CD4-positive, alpha-beta memory T cell (primary cell): ENCODE measurements around the gene SLC4A9. TPM values are rescaled to one million over a fixed set of nuclear protein-coding genes. Genes with fewer than 3 reads are reported as not detected.
A peak's percentile ranks its signal among the peaks of the same experiment; 100 is the strongest.

Source experiments
- CTCF ChIA-PET: fragments of 350-600 bp; sonication (Branson Sonifier 250); formaldehyde crosslinking; loops from one replicate; lab custom pipeline; 2021; ENCODE audit warnings: inconsistent platforms; ENCODE audit not compliant: partially characterized antibody; lab: Charles Lee
- POLR2A ChIA-PET: fragments of 350-600 bp; sonication (Branson Sonifier 250); formaldehyde crosslinking; loops from one replicate; lab custom pipeline; 2021; ENCODE audit not compliant: partially characterized antibody; lab: Charles Lee
- DNase-seq, 5 donors: peaks; one replicate each; pipeline versions ENCODE4 v3.0.0 to v3.0.0-alpha.2; 2020 to 2022; ENCODE audit warnings: mixed read lengths in 1 of 5
- H3K27ac ChIP-seq: one replicate; pipeline ENCODE4 v1.7.0; 2013; ENCODE audit warnings: low read depth, low read length
- H3K27me3 ChIP-seq: 2 replicates; pipeline ENCODE4 v1.7.0; 2013; ENCODE audit warnings: mild to moderate bottlenecking, low read length, moderate library complexity; ENCODE audit not compliant: insufficient read depth
- H3K36me3 ChIP-seq: 2 replicates; pipeline ENCODE4 v1.7.0; 2013; ENCODE audit warnings: mild to moderate bottlenecking, low read length, moderate library complexity; ENCODE audit not compliant: insufficient read depth
- H3K4me1 ChIP-seq: 2 replicates; pipeline ENCODE4 v1.7.0; 2013; ENCODE audit warnings: mild to moderate bottlenecking, low read length, moderate library complexity; ENCODE audit not compliant: insufficient read depth
- H3K4me3 ChIP-seq, 2 donors: one replicate each; pipeline ENCODE4 v1.7.0; 2013; ENCODE audit warnings: low read length in 2 of 2, mild to moderate bottlenecking in 1 of 2
- H3K9me3 ChIP-seq, 2 donors: one replicate each; pipeline ENCODE4 v1.7.0; 2013; ENCODE audit warnings: low read length in 2 of 2, control low read depth in 1 of 2; ENCODE audit not compliant: control insufficient read depth in 1 of 2
- H3K27ac Mint-ChIP-seq, 7 donors: one replicate each; pipeline ENCODE4 v1.8.0; 2020 to 2021; ENCODE audit warnings: mixed read lengths in 7 of 7, mild to moderate bottlenecking in 6 of 7, inconsistent platforms in 3 of 7, moderate library complexity in 3 of 7
- H3K27me3 Mint-ChIP-seq, 2 donors: one replicate each; pipeline ENCODE4 v1.8.0; 2020 to 2021; ENCODE audit warnings: mixed read lengths in 2 of 2
- H3K36me3 Mint-ChIP-seq, 2 donors: one replicate each; pipeline ENCODE4 v1.8.0; 2020 to 2021; ENCODE audit warnings: mixed read lengths in 2 of 2, inconsistent platforms in 1 of 2, mild to moderate bottlenecking in 1 of 2
- H3K4me1 Mint-ChIP-seq, 4 donors: one replicate each; pipeline ENCODE4 v1.8.0; 2020 to 2021; ENCODE audit warnings: mixed read lengths in 4 of 4, mild to moderate bottlenecking in 1 of 4
- H3K4me3 Mint-ChIP-seq, 8 donors: one replicate each; pipeline ENCODE4 v1.8.0; 2020 to 2021; ENCODE audit warnings: mixed read lengths in 8 of 8, mild to moderate bottlenecking in 7 of 8, moderate library complexity in 6 of 8, inconsistent platforms in 3 of 8
- H3K9me3 Mint-ChIP-seq, 8 donors: one replicate each; pipeline ENCODE4 v1.8.0; 2020 to 2021; ENCODE audit warnings: mixed read lengths in 8 of 8, mild to moderate bottlenecking in 5 of 8, inconsistent platforms in 3 of 8, moderate library complexity in 1 of 8
- intact Hi-C: fragments of 100-400 bp; cut with micrococcal nuclease; formaldehyde crosslinking; loops from one replicate; pipeline ENCODE4 v1.15.1; 2023
- polyA plus RNA-seq, 2 donors: library from polyadenylated mRNA; unstranded; fragments of 300-500 nt; fragmentation: Illumina TruSeq; gene quantifications; one replicate each; pipeline ENCODE4 v1.2.3, GENCODE V29; 2021
- total RNA-seq, 2 experiments: library from RNA; stranded (reverse); gene quantifications; one replicate each; pipeline ENCODE4 v1.2.3, GENCODE V29; 2021

The SLC4A9 gene, protein sequence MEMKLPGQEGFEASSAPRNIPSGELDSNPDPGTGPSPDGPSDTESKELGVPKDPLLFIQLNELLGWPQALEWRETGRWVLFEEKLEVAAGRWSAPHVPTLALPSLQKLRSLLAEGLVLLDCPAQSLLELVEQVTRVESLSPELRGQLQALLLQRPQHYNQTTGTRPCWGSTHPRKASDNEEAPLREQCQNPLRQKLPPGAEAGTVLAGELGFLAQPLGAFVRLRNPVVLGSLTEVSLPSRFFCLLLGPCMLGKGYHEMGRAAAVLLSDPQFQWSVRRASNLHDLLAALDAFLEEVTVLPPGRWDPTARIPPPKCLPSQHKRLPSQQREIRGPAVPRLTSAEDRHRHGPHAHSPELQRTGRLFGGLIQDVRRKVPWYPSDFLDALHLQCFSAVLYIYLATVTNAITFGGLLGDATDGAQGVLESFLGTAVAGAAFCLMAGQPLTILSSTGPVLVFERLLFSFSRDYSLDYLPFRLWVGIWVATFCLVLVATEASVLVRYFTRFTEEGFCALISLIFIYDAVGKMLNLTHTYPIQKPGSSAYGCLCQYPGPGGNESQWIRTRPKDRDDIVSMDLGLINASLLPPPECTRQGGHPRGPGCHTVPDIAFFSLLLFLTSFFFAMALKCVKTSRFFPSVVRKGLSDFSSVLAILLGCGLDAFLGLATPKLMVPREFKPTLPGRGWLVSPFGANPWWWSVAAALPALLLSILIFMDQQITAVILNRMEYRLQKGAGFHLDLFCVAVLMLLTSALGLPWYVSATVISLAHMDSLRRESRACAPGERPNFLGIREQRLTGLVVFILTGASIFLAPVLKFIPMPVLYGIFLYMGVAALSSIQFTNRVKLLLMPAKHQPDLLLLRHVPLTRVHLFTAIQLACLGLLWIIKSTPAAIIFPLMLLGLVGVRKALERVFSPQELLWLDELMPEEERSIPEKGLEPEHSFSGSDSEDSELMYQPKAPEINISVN
- total RNA-seq (not detected), polyA plus RNA-seq (not detected)

DNA sequence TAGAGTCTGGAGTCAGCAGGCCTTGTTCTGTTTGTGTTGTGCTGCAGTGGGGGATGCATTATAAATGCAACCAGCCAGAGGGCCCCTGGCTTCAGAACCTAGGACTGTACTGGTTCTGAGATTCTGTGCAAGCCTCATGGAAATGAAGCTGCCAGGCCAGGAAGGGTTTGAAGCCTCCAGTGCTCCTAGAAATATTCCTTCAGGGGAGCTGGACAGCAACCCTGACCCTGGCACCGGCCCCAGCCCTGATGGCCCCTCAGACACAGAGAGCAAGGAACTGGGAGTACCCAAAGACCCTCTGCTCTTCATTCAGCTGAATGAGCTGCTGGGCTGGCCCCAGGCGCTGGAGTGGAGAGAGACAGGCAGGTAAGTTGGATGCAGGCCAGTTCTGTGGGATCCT, at the start of gene SLC4A9:
Gene SLC4A9 (plus strand): TSS at position 94 of the 400 bp plus-strand sequence. CDS start 43 bp downstream, at position 137.
- peak within 1 kb of the TSS in 1 of 7 donors; percentile 56 for H3K27ac Mint-ChIP-seq
- no peak within 1 kb of the TSS for H3K4me3 Mint-ChIP-seq
- H3K27ac ChIP-seq: no peak within 1 kb of the TSS
- H3K36me3 ChIP-seq: no peaks in the 10 kb centered on the region
- no peaks in the 10 kb centered on the region for H3K9me3 ChIP-seq
- intact Hi-C loops: loop anchor here (5.0 kb wide), 1 partner anchor 682 kb away; no protein-coding TSS in a partner anchor
- DNase-seq: no peak
- H3K36me3 Mint-ChIP-seq: no peaks in the 10 kb centered on the region
- CTCF ChIA-PET: interaction anchor here (0.7 to 4.6 kb wide), 11 partner anchors 8 to 365 kb away, joined by 3 to 37 read pairs (median 4); partner anchors contain the start of gene HBEGF
- H3K4me3 ChIP-seq: no peak within 1 kb of the TSS
- peaks cover 12 to 24% (median 15%) of the 10 kb centered on the region in 4 donors for H3K4me1 Mint-ChIP-seq
- no peaks in the 10 kb centered on the region for H3K9me3 Mint-ChIP-seq
- POLR2A ChIA-PET: no interaction called here
- peaks cover 22% of the 10 kb centered on the region for H3K4me1 ChIP-seq
- peaks cover 2% of the 10 kb centered on the region in 2 donors for H3K27me3 Mint-ChIP-seq
- no peaks in the 10 kb centered on the region for H3K27me3 ChIP-seq

DNA sequence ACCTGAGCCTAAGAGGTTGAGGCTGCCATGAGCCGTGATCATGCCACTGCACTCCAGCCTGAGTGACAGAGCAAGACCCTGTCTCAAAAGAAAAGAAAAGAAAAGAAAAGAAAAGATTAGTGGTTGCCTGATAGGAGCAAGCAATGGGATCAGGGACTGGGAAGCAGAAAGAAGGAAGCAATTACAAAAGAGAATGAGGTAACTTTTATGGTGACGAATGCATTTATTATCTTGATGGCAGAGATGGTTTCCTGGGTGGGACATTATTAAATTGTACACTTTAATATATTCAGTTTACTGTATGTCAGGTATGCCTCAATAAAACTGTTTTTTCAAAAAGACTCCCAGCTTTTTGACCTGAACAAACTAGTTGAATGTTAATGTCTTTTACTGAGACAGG, 49.6 kb upstream of the SLC4A9 start:
- intact Hi-C loops: no loop called here
- Histone ChIP-seq H3K4me1 (no peaks in the 10 kb centered on the region), H3K27me3 (no peaks in the 10 kb centered on the region), H3K4me3 (no peak overlapping the region), H3K36me3 (no peaks in the 10 kb centered on the region), H3K27ac (no peak overlapping the region), H3K9me3 (no peaks in the 10 kb centered on the region)
- POLR2A ChIA-PET: no interaction called here
- Mint-ChIP-seq H3K27ac (no peak overlapping the region), H3K9me3 (no peaks in the 10 kb centered on the region), H3K4me3 (no peak overlapping the region), H3K4me1 (no peaks in the 10 kb centered on the region), H3K36me3 (no peaks in the 10 kb centered on the region), H3K27me3 (peaks cover 3% of the 10 kb centered on the region in 2 donors)
- CTCF ChIA-PET: interaction anchor here (1.7 kb wide), 1 partner anchor 41 kb away, joined by 5 read pairs; no protein-coding TSS in a partner anchor
- no peak for DNase-seq

DNA sequence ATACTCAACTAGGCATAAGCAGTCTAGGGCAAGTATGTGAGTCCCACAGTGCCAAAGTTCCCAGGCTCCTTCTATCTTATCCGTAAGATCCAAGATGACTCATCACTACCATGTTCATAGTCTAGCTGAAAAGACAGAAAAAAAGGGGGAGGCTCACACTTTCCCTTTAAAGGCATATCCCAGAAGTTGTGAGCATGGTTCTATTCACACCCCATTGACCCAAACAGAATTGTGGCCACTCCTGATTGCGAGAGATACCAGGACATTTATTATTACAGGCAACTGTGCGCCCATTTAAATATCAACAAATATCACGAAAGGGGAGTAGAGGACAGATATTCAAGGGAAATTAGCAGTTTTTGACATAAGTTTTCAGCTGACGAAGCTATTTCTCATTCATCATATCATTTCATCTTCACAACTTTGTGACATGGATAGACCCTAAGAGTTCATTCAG, 49.0 kb upstream of the SLC4A9 start:
- no peak for DNase-seq
- H3K4me3 Mint-ChIP-seq: no peak overlapping the region

DNA sequence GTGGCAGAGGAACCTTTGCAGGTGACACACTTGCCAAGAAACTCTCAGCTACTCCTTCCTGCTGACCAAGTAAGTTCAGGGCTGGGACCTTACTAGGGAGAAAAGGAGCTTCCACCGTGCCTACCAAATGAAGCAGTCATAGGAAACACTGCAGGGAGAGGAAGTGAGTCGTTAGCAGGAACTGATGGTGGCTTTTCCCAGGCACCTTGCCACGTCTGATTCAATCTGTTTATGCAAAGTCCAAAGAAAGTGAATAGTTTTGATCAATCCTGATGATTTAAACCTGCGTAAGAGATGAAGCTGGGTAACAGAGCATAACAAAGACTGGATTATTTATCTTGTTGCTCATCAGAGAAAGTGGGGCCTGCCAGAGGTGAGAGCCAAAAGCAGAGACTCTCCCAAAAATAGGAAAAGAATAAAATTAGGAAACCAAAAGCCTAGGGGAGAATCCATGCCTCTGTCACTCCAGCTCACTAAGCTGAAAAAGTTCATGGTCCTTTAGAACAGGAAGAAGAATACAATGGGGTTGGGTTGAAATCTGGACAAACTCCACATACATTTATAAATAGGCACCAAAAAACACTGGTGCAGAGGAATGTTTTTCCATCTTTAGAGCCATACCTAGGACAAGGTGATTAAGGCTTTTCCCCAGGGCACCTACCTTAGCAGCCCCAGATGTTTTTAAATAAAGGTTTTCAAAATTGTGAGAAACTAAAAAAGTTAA, 47.8 kb upstream of the SLC4A9 start:
- no peak overlapping the region for H3K27ac ChIP-seq
- Mint-ChIP-seq H3K9me3 (no peaks in the 10 kb centered on the region), H3K36me3 (no peaks in the 10 kb centered on the region), H3K4me1 (no peaks in the 10 kb centered on the region), H3K27ac (no peak overlapping the region), H3K27me3 (peaks cover 0 to 3% of the 10 kb centered on the region in 2 donors), H3K4me3 (no peak overlapping the region)
- CTCF ChIA-PET: interaction anchor here (0.8 kb wide), 1 partner anchor 408 kb away, joined by 3 read pairs; no protein-coding TSS in a partner anchor
- H3K9me3 ChIP-seq: no peaks in the 10 kb centered on the region
- no peak overlapping the region for H3K4me3 ChIP-seq
- no peaks in the 10 kb centered on the region for H3K4me1 ChIP-seq
- intact Hi-C loops: no loop called here
- POLR2A ChIA-PET: no interaction called here
- H3K27me3 ChIP-seq: no peaks in the 10 kb centered on the region
- no peak for DNase-seq
- H3K36me3 ChIP-seq: no peaks in the 10 kb centered on the region

More for the DNA sequence above, 49.0 kb upstream of the SLC4A9 start:
- intact Hi-C loops: no loop called here
- Mint-ChIP-seq H3K4me1 (no peaks in the 10 kb centered on the region), H3K9me3 (no peaks in the 10 kb centered on the region), H3K27me3 (peaks cover 3% of the 10 kb centered on the region in 2 donors), H3K27ac (no peak overlapping the region), H3K36me3 (no peaks in the 10 kb centered on the region)
- Histone ChIP-seq H3K27me3 (no peaks in the 10 kb centered on the region), H3K36me3 (no peaks in the 10 kb centered on the region), H3K9me3 (no peaks in the 10 kb centered on the region), H3K27ac (no peak overlapping the region), H3K4me3 (no peak overlapping the region), H3K4me1 (no peaks in the 10 kb centered on the region)
- ChIA-PET POLR2A (no interaction called here), CTCF (no interaction called here)

DNA sequence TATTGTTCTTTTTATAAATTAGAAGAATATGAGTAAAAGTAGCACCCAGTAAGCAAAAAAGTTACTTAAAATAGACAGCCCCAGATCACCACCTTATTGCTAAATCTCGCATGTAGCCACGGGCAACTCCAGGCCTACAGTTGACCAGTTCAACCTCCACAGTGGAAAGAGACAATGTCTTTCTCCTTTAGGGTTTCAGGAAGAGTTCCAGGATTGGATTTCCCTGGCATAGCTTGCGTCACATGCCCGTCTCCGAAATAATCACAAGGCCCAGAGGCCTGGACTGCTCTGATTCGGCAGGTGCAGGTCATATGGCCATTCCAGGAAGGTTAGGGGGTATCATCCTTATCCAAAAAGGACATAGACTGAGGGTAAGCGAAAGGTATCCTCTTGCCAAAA, 47.2 kb upstream of the SLC4A9 start:
- H3K27me3 Mint-ChIP-seq: peaks cover 0 to 3% of the 10 kb centered on the region in 2 donors
- POLR2A ChIA-PET: no interaction called here

DNA sequence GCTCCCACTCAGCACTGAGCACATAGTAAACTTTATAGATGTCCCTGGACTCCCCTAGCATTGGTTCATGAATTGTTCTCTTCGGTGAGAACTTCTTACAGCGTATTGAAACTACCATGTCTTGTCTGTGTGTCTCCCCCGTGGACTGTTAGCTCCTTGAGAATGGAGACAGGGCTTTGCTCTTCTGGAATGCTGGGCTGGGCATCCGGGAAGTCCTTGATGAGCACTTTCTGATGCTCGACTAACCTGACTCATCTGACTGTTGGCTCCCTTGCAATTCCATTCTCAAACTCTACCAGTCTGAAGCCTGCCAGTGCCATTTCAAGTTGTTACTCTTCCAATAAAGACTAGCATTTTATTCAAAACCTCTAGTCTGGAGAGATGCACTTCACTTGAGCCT, 42.1 kb upstream of the SLC4A9 start:
- Mint-ChIP-seq H3K36me3 (no peaks in the 10 kb centered on the region), H3K4me1 (peaks cover 0 to 2% (median 0%) of the 10 kb centered on the region in 4 donors), H3K4me3 (no peak overlapping the region), H3K9me3 (peaks cover 0 to 1% (median 0%) of the 10 kb centered on the region in 8 donors), H3K27ac (no peak overlapping the region), H3K27me3 (no peaks in the 10 kb centered on the region)
- ChIA-PET CTCF (interaction anchor here (1.1 to 1.3 kb wide), 3 partner anchors 34 to 41 kb away, joined by 3 to 4 read pairs (median 3); no protein-coding TSS in a partner anchor), POLR2A (no interaction called here)
- DNase-seq: no peak
- no peaks in the 10 kb centered on the region for H3K27me3 ChIP-seq
- H3K4me1 ChIP-seq: no peaks in the 10 kb centered on the region
- H3K9me3 ChIP-seq: no peaks in the 10 kb centered on the region
- no peak overlapping the region for H3K27ac ChIP-seq
- no peak overlapping the region for H3K4me3 ChIP-seq
- H3K36me3 ChIP-seq: no peaks in the 10 kb centered on the region
- intact Hi-C loops: no loop called here

More for the DNA sequence above, 47.2 kb upstream of the SLC4A9 start:
- H3K36me3 Mint-ChIP-seq: no peaks in the 10 kb centered on the region
- no peak for DNase-seq
- CTCF ChIA-PET: no interaction called here
- Histone ChIP-seq H3K4me3 (no peak overlapping the region), H3K9me3 (no peaks in the 10 kb centered on the region), H3K27me3 (no peaks in the 10 kb centered on the region), H3K4me1 (no peaks in the 10 kb centered on the region), H3K36me3 (no peaks in the 10 kb centered on the region), H3K27ac (no peak overlapping the region)
- no peaks in the 10 kb centered on the region for H3K4me1 Mint-ChIP-seq
- intact Hi-C loops: no loop called here
- H3K4me3 Mint-ChIP-seq: no peak overlapping the region
- no peaks in the 10 kb centered on the region for H3K9me3 Mint-ChIP-seq
- no peak overlapping the region for H3K27ac Mint-ChIP-seq
